ENCODE data around the gene ATP5MK.

- no peak for TF ChIP-seq ZNF274 (IDR thresholded peaks at IDR 0.05; ENCODE audit: low read depth, low read length)
- no peak for TF ChIP-seq SUZ12 (IDR thresholded peaks at IDR 0.05; ENCODE audit: extremely low read depth, insufficient read depth, insufficient read length)
Observed at GRCh38 chr10:103439776-103440175, 43.5 kb upstream of the ATP5MK start.
